ENCODE data around the gene NUP214.

GRCh38 chr9:131091352-131091992, 33.9 kb upstream of the NUP214 start:
- TF ChIP-seq TAF1 (IDR thresholded peaks at IDR 0.05; ENCODE audit: low read depth, low read length) = no peak
- no peak for TF ChIP-seq POLR2A (IDR thresholded peaks at IDR 0.05; ENCODE audit: low read depth, low read length)
- no peak for TF ChIP-seq POLR2AphosphoS5 (IDR thresholded peaks at IDR 0.05; ENCODE audit: low read depth, low read length)
- TF ChIP-seq POU2F2 (IDR thresholded peaks at IDR 0.05; ENCODE audit: low read depth, low read length) = no peak
- no peak for TF ChIP-seq PAX5 (IDR thresholded peaks at IDR 0.05; ENCODE audit: insufficient read depth, low read length, severe bottlenecking)
